Measurements from ENCODE around the gene WDFY2.

Gene WDFY2

DNA sequence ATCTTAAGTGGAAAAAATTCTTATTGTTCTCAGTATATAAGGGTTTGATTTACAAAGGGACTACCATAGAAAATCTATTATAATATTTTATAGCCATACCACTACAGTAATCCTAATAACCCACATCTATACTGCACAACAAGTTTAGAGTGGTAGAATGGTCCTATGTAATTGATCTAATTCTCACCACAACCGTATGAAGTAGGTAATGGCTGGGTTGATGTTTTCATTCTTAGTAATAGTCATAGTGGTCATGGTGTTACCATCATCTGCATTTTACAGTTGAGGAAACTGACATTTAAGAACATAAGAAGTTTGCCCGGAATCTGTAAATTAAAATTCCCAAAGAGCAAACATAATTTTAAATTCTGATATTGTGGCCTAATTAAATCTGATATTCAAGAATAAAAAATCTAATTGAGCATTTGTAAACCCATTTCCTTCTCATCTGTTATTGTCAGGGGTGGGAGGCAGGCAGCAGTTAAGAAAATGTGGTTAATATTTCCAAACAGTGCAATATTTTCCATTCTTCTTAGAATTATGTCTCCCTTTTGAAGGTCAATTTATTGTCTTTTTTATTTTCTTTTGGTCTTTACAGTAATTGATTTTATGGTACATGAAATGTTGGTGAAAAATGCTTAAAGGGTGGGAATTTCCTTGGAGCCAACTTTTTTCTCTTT, 154.1 kb downstream of the WDFY2 start:
- H3K4me3 ChIP-seq (ENCODE audit: low read depth, low read length) = no peak overlapping the region
- H3K27me3 ChIP-seq (replicated peaks) = no peaks in the 10 kb centered on the region
- TF ChIP-seq, protein P1, sequence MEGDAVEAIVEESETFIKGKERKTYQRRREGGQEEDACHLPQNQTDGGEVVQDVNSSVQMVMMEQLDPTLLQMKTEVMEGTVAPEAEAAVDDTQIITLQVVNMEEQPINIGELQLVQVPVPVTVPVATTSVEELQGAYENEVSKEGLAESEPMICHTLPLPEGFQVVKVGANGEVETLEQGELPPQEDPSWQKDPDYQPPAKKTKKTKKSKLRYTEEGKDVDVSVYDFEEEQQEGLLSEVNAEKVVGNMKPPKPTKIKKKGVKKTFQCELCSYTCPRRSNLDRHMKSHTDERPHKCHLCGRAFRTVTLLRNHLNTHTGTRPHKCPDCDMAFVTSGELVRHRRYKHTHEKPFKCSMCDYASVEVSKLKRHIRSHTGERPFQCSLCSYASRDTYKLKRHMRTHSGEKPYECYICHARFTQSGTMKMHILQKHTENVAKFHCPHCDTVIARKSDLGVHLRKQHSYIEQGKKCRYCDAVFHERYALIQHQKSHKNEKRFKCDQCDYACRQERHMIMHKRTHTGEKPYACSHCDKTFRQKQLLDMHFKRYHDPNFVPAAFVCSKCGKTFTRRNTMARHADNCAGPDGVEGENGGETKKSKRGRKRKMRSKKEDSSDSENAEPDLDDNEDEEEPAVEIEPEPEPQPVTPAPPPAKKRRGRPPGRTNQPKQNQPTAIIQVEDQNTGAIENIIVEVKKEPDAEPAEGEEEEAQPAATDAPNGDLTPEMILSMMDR (IDR thresholded peaks at IDR 0.05; ENCODE audit: low read depth, low read length, missing control alignments) = no peak
- DNase-seq = no peak
- in situ Hi-C loops (cut with HindIII; ENCODE audit: low pct_ligation_motif_present, low sequenced_read_pairs) = no loop called here
- peaks cover 3% of the 10 kb centered on the region for H3K36me3 ChIP-seq (replicated peaks)
- H3K27ac ChIP-seq = no peak overlapping the region

DNA sequence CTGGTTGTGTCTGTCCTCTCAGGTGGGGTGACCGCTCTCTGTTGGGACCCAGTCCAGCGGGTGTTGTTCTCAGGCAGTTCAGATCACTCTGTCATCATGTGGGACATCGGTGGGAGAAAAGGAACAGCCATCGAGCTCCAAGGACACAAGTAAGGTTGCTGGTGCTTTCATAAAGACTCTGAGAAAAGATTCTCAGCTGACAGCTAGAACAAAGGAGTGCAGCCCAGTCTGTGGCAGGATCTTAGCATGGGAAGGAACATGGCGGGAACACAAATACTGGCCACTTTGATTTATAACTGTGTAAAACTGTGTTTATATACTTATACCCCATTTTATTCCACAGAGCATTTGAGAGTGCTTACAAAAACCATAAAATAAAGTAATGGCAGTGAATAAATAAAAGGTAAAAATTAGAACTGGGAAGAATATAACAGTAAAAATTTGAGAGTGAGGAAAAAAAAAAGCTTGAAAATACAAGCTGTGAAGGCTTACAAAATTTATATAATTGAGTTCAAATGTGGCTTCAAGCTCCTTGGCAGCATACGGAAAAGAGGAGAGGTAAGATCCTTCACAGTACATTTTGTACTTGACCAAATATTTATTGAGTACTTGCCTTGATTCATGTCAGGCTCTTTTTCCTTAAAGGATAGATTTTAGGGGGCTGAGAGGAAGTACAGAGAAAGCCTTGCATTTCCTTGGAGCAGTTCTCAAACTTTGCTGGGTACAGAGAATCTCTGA, 154.9 kb downstream of the WDFY2 start:
- no peak for DNase-seq

DNA sequence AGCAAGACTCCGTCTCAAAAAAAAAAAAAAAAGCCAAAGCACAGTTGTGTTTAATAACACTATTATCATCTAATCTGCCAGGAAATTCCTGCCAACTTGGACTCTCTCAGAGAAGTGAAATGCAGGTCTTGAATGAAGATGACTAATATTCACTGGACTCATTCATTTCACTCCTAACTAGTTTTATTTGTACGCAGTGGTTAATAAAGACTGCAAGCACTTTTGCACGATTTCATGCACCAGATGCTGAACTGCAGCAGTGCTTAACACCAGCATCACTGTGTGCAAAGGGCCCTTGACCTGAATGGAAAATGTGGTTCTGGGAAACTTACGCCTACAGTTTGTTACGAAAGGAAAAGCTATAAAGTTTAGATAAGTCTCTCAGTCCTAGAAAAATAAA, 156.4 kb downstream of the WDFY2 start:
- in situ Hi-C loops (cut with HindIII; ENCODE audit: low pct_ligation_motif_present, low sequenced_read_pairs) = no loop called here
- TF ChIP-seq, protein P1 (IDR thresholded peaks at IDR 0.05; ENCODE audit: low read depth, low read length, missing control alignments) = no peak
- Histone ChIP-seq H3K36me3 (replicated peaks) (peaks cover 3% of the 10 kb centered on the region), H3K27me3 (replicated peaks) (no peaks in the 10 kb centered on the region), H3K4me3 (ENCODE audit: low read depth, low read length) (no peak overlapping the region), H3K27ac (no peak overlapping the region)
- no peak for DNase-seq

More for the DNA sequence above, 154.9 kb downstream of the WDFY2 start:
- Histone ChIP-seq H3K36me3 (replicated peaks) (peaks cover 3% of the 10 kb centered on the region), H3K27me3 (replicated peaks) (no peaks in the 10 kb centered on the region), H3K4me3 (ENCODE audit: low read depth, low read length) (no peak overlapping the region), H3K27ac (no peak overlapping the region)
- TF ChIP-seq, protein P1 (IDR thresholded peaks at IDR 0.05; ENCODE audit: low read depth, low read length, missing control alignments) = no peak
- in situ Hi-C loops (cut with HindIII; ENCODE audit: low pct_ligation_motif_present, low sequenced_read_pairs) = no loop called here

GRCh38 chr13:51742031-51742430, 157.8 kb downstream of the WDFY2 start:
- Histone ChIP-seq H3K27me3 (replicated peaks) (no peaks in the 10 kb centered on the region), H3K36me3 (replicated peaks) (peaks cover 3% of the 10 kb centered on the region), H3K4me3 (ENCODE audit: low read depth, low read length) (no peak overlapping the region), H3K27ac (no peak overlapping the region)
- TF ChIP-seq, protein P1 (IDR thresholded peaks at IDR 0.05; ENCODE audit: low read depth, low read length, missing control alignments) = no peak
- in situ Hi-C loops (cut with HindIII; ENCODE audit: low pct_ligation_motif_present, low sequenced_read_pairs) = no loop called here
- DNase-seq = no peak

DNA sequence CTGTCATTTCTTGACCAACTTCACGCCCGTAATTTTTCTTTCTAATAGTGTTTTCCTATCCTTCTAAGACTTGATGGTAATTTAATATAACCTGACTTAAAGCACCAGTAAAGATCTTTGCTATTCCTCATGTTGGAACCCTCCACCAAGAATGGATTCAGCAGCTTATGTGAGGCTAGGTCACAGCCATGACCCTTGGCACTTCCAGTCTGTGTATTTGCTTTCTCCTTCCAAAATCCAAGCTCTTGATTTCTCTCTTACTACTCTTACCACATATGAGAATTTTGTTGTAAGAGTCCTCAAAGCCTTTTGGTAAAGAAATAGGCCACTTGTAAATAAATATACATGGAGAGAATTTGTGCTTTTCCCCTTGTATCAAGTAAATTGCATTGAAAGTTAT, 158.3 kb downstream of the WDFY2 start:
- peaks cover 5% of the 10 kb centered on the region for H3K36me3 ChIP-seq (replicated peaks)
- no peaks in the 10 kb centered on the region for H3K27me3 ChIP-seq (replicated peaks)
- no peak for DNase-seq
- in situ Hi-C loops (cut with HindIII; ENCODE audit: low pct_ligation_motif_present, low sequenced_read_pairs) = no loop called here
- TF ChIP-seq, protein P1 (IDR thresholded peaks at IDR 0.05; ENCODE audit: low read depth, low read length, missing control alignments) = no peak
- H3K27ac ChIP-seq = no peak overlapping the region
- H3K4me3 ChIP-seq (ENCODE audit: low read depth, low read length) = no peak overlapping the region
